HuH-7 (cell line): ENCODE data around the gene PIK3R1.
"Not testable (repeated sequence)": the region's sequence is repeated elsewhere in the genome, so short reads cannot be mapped to it uniquely, and the experiment has no call there.

Experiments
- DNase-seq: peaks from one replicate; pipeline ENCODE4 v3.0.0; 2011; ENCODE audit warnings: low spot score

PIK3R1 gene

GRCh38 chr5:68226546-68227073 is 11.1 kb downstream of the PIK3R1 start:
- DNase-seq, result no peak

GRCh38 chr5:68227532-68228160 is 12.1 kb downstream of the PIK3R1 start:
- no peak for DNase-seq

GRCh38 chr5:68229416-68229815 is 13.9 kb downstream of the PIK3R1 start:
- no peak for DNase-seq

- DNase-seq, result no peak
Measured at GRCh38 chr5:68230285-68230684, 14.7 kb downstream of the PIK3R1 start.

DNA sequence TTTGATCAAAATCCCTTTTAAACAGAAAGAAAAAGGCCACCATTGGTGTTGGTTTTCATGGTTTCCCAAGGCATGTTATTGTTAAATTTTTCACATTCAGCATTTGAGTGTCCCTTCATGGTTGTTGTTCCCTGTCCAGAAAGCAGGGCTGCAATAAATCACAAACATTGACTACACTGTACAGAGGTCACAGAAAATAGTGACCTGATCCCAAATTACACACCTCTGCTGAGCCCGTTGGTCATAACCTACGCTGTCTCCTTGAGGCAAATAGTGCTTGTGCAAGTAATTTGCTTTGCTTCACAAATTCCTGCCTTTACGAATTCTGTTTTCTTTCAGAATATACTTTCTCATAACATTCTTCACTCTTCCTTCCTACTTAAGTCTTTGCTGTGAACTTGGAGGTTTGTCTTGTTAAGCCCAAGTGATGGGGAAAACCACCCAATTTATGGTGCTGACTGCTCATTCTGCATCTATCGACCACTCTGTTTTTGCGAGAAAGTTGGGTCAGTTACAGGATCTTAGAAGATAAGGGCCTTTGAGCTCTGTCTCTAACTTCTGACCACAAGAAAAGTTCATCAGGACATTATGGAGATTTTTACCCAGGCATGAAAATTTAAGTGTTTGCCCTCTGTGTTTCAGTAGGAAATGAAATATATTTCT is 16.0 kb downstream of the PIK3R1 start:
- no peak for DNase-seq

DNA sequence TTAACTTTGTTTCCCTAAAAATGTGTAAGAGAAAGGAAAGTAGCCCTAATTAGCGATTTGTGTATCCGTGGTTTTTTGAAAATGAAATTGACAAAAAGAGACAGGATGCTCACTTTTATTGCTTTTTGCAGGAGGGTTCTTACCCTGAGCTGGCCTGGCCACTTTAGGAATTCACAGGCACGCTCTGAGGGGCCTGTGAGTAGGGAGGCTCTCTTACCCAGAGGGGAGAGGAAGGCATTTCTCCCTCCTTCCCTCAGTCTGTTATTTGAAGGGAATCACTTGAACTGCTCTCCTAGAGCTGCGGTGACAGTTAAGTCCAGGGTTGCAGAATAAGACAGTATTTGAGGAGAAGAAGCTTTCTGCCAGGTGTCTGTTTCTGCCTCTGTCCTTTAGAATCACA is 16.7 kb downstream of the PIK3R1 start:
- no peak for DNase-seq

GRCh38 chr5:68233075-68233474 is 17.5 kb downstream of the PIK3R1 start:
- DNase-seq, result no peak

- not testable (repeated sequence) for DNase-seq
Measured at GRCh38 chr5:68235229-68235628, 19.7 kb downstream of the PIK3R1 start.

- DNase-seq, result no peak
Measured at GRCh38 chr5:68237715-68238114, 22.2 kb downstream of the PIK3R1 start.

GRCh38 chr5:68239487-68239886 is 23.9 kb downstream of the PIK3R1 start:
- peak; percentile 37 for DNase-seq

DNA sequence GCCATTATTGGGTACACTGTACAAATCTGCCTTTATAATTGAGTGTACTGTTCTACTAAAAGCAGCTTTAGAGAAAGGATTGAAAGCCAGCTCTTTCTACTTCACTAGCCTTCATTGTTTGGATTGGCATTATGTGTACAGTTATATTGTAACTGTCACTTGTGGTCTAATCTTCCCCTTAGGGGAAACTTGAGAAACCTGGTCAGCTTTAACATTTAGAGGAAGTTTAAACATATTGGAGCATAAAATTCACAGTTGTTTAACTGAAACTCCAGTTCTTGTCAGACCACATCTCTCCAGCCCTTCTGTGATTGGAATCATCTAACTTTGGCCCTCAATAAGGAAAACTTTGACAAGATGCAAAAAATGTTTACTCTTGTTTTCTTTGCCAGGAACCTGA is 24.6 kb downstream of the PIK3R1 start:
- no peak for DNase-seq

- no peak for DNase-seq
Measured at GRCh38 chr5:68240771-68241170, 25.2 kb downstream of the PIK3R1 start.

GRCh38 chr5:68242743-68243142 is 27.2 kb downstream of the PIK3R1 start:
- no peak for DNase-seq

DNA sequence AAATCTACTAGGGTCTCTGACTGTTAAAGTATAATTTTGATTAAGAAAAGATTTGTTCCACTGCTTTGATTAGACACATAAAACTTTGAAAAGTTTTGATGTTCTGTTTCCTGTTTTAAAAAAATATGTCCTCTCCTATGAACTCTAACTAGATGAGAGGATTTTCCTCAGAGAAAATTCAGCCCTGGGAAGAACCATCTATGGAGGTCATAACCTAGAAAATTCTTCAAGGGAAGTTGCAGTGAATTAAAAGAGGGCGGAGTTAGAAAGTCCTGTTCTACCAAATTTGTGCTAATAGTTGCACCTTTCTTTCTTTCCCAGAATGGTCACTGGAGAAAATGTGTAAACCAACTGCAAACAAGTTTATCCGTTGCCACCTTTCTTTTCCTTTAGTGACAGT is 27.7 kb downstream of the PIK3R1 start:
- DNase-seq, result no peak

- no peak for DNase-seq
Measured at GRCh38 chr5:68243681-68244080, 28.1 kb downstream of the PIK3R1 start.

DNA sequence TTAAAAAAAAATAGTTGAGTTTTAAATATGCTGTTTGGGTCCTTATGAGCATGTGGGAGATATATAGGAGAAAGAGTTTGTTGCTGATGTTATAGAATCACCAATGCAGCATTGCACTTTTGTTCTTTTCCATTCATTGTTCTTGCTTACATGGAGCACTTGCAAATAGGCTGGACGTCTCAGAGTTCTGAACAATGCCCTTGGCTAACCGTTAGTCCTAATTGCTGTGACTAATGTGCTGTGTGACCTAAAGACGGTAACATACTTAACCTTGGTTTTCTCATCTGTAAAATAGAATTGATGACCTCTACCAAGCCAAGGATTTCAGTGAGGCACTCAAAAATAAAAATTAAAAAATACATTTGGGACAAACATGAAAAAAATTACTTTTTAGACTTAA is 29.8 kb downstream of the PIK3R1 start:
- no peak for DNase-seq

DNA sequence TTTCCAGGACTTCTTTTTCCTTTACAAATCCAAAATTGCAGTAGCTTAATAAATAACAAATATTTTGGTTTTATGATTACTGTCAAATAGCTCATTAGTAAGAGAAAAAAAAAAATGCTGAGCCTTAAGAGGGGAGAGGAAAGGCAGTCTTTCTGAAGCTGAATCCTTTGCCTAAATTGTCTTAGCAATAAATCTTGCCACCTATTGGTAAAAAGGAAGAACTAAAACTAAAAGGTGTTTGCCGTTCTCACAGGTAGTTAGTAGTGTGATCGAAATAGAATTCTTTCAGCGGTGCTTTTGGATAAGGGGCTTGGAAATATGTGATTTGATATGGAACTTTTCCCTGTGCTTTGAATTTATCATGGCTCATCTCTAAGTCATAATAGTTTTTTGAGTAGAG is 31.2 kb downstream of the PIK3R1 start:
- DNase-seq, result no peak

- no peak for DNase-seq
Measured at GRCh38 chr5:68247627-68248026, 32.1 kb downstream of the PIK3R1 start.

- no peak for DNase-seq
Measured at GRCh38 chr5:68248896-68249295, 33.3 kb downstream of the PIK3R1 start.

- DNase-seq, result no peak
Measured at GRCh38 chr5:68249520-68249919, 34.0 kb downstream of the PIK3R1 start.

DNA sequence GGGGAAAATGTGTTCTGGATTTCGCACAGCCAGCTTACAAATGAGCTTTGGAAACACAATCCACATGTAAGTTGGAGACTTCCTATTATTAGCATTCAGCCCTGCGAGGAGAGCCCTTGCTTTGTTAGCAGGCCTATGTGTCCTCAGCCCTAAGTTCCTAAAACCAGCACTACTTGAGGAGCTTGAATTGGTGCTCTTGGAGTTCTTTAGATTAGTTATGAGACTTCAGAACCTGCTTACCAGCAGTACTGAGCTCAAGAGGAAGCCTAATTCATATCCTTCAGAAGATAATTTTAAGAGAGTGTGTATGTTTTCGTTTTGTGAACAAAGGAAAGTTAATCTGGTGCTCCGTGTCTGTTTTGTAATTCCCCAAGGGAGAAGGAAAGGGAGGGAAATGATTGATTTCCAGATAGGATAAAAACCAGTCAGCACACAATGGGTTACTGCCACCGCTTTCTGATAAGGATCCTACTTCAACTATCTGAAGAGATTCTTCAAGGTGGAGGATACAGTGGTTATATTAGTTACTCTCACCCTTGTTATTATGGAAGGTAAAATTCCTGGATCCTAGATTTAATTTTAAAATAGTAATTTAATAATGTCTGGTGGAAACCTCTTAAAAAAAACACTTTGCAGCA is 35.2 kb downstream of the PIK3R1 start:
- no peak for DNase-seq

DNA sequence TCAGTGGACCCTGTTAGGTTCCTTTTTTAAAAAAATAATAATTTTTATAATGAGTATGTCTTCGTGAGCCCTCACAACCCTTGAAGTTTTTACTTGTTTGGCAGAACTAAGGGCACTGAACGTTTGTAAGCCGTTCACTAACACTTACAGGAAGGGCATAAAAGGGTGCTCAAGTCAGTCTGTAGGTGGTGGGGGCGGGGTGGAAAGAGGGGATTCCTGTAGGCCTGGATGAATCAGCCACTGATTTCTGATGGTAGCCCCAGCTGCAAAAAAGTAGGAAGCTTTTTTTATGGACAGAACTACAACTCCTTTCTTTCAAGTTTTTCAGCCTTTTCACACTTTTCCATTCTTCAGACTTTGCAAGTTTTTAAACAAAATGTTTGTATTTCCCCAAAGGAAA is 35.8 kb downstream of the PIK3R1 start:
- DNase-seq, result no peak

DNA sequence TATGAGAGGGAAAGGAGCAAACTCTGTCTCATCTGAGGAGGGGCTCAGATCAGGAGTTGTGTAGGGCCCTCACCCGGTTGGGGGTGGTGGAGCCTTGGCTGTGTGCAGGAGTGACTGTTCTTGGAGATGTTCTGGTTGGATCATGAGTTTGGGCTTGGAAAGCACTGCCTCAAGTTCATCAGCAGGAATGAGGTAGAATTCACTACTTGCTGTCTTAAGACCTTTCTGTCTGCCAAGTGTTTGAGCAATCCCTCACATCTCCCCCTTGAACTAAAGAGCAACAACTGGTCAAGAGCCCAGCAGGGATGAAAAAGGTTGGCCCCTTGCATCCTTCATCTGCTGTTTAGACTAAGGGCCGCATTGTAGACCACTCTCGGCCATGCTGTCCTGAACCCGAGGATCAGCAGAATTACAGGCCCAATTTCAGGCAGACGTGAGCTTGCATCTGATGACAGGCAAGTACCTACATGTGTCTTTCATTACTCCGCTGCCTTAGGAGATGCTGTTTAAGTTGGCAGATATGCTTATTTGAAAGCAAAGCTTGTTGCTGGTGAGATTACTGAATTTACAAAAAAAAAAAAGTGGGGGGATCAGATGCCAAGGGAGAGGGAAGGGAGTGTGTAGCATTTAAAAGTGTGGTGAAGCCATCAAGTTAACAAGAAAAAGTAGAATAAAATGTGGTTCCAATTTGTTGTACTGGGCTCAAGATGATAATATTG is 36.4 kb downstream of the PIK3R1 start:
- no peak for DNase-seq
